Peyer's patch (tissue), 4 donors: ENCODE data around the gene IFI44.

Experiments
- CTCF ChIP-seq, 6 experiments: fragments of 450-650 bp in 4 of 6; fragments of 200-600 bp in 2 of 6; sonication (generic) in 1 of 6; IDR thresholded peaks; one replicate each; pipeline ENCODE4 v1.5.1; 2017 to 2019; ENCODE audit warnings: antibody characterized with exemption in 6 of 6, mild to moderate bottlenecking in 3 of 6, moderate library complexity in 1 of 6
- POLR2A ChIP-seq, 2 donors: fragments of 450-650 bp; IDR thresholded peaks; one replicate each; pipeline ENCODE4 v1.5.1; 2017; ENCODE audit warnings: antibody characterized with exemption in 2 of 2, mild to moderate bottlenecking in 2 of 2, moderate library complexity in 2 of 2

- TF ChIP-seq CTCF (IDR thresholded peaks at IDR 0.05), result no peak
- no peak for TF ChIP-seq POLR2A (IDR thresholded peaks at IDR 0.05)
These were observed 9.3 kb downstream of the IFI44 start for GRCh38 chr1:78658901-78659300.
